MCF 10A (cell line): Measurements from ENCODE around the gene XYLT2. TPM values are rescaled to one million over a fixed set of nuclear protein-coding genes. Genes with fewer than 3 reads are reported as not detected.
"Not testable (repeated sequence)": the region's sequence is repeated elsewhere in the genome, so short reads cannot be mapped to it uniquely, and the experiment has no call there.

Source experiments
- BruUV-seq: library from RNA; stranded (reverse); fragments of 400-500 nt; replicated peaks from 2 replicates; lab custom pipeline; 2021; lab: Mats Ljungman, UMichigan
- CTCF ChIA-PET: fragments of 300-600 bp; sonication (Branson Sonifier 250); formaldehyde crosslinking; extraction: SDS; loops from one replicate; lab custom pipeline; 2021; ENCODE audit warnings: antibody characterized with exemption, inconsistent platforms; lab: Yijun Ruan, JAX
- POLR2A ChIA-PET: fragments of 300-600, 350-650 bp; sonication (Branson Sonifier 250); formaldehyde crosslinking; extraction: SDS; loops from one replicate; lab custom pipeline; 2020; ENCODE audit warnings: antibody characterized with exemption, inconsistent platforms; lab: Yijun Ruan, JAX
- DNase-seq: peaks from one replicate; pipeline ENCODE4 v3.0.0-alpha.2; 2018; ENCODE audit not compliant: unreplicated experiment
- H3K27ac Mint-ChIP-seq: one replicate; pipeline ENCODE4 v1.8.0; 2022; ENCODE audit warnings: mild to moderate bottlenecking, low read depth, mixed read lengths; ENCODE audit not compliant: unreplicated experiment
- H3K27me3 Mint-ChIP-seq: one replicate; pipeline ENCODE4 v1.8.0; 2022; ENCODE audit warnings: mixed read lengths; ENCODE audit not compliant: insufficient read depth, unreplicated experiment
- H3K36me3 Mint-ChIP-seq: one replicate; pipeline ENCODE4 v1.8.0; 2022; ENCODE audit warnings: mild to moderate bottlenecking, moderate library complexity, mixed read lengths; ENCODE audit not compliant: insufficient read depth, unreplicated experiment
- H3K4me1 Mint-ChIP-seq: one replicate; pipeline ENCODE4 v1.8.0; 2022; ENCODE audit warnings: mixed read lengths; ENCODE audit not compliant: insufficient read depth, unreplicated experiment
- H3K4me3 Mint-ChIP-seq: one replicate; pipeline ENCODE4 v1.8.0; 2022; ENCODE audit warnings: mild to moderate bottlenecking, moderate library complexity, mixed read lengths; ENCODE audit not compliant: unreplicated experiment
- H3K9me3 Mint-ChIP-seq: one replicate; pipeline ENCODE4 v1.8.0; 2022; ENCODE audit warnings: mixed read lengths; ENCODE audit not compliant: unreplicated experiment
- intact Hi-C: fragments of 100-400 bp; cut with micrococcal nuclease; formaldehyde crosslinking; loops from 2 replicates; pipeline ENCODE4 v1.14.1; 2022
- total RNA-seq: library from RNA; stranded (reverse); gene quantifications from 2 replicates; pipeline ENCODE4 v1.2.3, GENCODE V29; 2022
- TF ChIP-seq, protein P1 (sequence below): fragments of 200-600 bp; IDR thresholded peaks from one replicate; pipeline ENCODE4 v1.8.0; 2022; ENCODE audit warnings: antibody characterized with exemption, mild to moderate bottlenecking; ENCODE audit not compliant: unreplicated experiment

The XYLT2 gene
- total RNA-seq, 1 experiment from 2014 or later, result 9.6 TPM

DNA sequence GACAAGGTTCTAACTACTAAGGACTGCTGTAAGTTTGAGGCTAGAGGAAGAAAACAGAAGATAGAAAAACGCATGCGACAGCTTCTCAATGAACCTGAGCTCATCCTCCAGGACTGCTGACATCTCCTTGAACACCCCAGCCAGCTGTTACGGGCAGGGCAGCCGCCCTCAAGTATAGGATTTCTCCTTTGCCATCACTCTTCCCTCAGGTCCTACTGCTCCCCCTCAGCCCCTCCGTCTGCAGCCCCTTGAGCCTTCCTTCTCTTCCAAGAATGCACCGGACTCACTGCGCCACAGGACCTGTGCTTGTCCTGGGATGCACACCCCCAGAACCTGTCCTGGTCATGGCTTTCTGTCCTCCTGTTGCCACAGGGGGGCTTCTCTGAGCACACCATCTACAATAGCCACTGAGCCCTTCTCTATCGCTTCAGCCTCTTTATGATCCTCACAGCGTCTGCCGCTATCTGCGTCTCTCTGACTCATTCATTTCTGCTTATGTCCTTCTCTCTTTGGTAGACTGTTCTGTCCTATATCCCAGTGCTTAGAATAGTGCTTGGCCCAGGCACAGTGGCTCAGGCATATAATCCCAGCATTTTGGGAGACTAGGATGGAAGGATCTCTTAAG is 15.7 kb upstream of the XYLT2 start:
- Mint-ChIP-seq H3K27me3 (no peaks in the 10 kb centered on the region), H3K9me3 (no peaks in the 10 kb centered on the region), H3K4me1 (peaks cover 13% of the 10 kb centered on the region), H3K36me3 (no peaks in the 10 kb centered on the region), H3K4me3 (no peak overlapping the region), H3K27ac (no peak overlapping the region)
- ChIA-PET POLR2A (interaction anchor here (2.5 kb wide), 1 partner anchor 13 kb away, joined by 8 read pairs; no protein-coding TSS in a partner anchor), CTCF (no interaction called here)
- intact Hi-C loops, result no loop called here
- no peak for DNase-seq
- TF ChIP-seq, protein P1, sequence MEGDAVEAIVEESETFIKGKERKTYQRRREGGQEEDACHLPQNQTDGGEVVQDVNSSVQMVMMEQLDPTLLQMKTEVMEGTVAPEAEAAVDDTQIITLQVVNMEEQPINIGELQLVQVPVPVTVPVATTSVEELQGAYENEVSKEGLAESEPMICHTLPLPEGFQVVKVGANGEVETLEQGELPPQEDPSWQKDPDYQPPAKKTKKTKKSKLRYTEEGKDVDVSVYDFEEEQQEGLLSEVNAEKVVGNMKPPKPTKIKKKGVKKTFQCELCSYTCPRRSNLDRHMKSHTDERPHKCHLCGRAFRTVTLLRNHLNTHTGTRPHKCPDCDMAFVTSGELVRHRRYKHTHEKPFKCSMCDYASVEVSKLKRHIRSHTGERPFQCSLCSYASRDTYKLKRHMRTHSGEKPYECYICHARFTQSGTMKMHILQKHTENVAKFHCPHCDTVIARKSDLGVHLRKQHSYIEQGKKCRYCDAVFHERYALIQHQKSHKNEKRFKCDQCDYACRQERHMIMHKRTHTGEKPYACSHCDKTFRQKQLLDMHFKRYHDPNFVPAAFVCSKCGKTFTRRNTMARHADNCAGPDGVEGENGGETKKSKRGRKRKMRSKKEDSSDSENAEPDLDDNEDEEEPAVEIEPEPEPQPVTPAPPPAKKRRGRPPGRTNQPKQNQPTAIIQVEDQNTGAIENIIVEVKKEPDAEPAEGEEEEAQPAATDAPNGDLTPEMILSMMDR, result no peak
- no TSS peak for BruUV-seq

- no peak overlapping the region for H3K27ac Mint-ChIP-seq
- H3K9me3 Mint-ChIP-seq, result no peaks in the 10 kb centered on the region
- intact Hi-C loops, result no loop called here
- TF ChIP-seq, protein P1, result no peak
- no peak overlapping the region for H3K4me3 Mint-ChIP-seq
- CTCF ChIA-PET, result no interaction called here
- no TSS peak for BruUV-seq
- peaks cover 13% of the 10 kb centered on the region for H3K4me1 Mint-ChIP-seq
- DNase-seq, result peak; percentile 89
- H3K36me3 Mint-ChIP-seq, result no peaks in the 10 kb centered on the region
- POLR2A ChIA-PET, result interaction anchor here (0.7 to 2.5 kb wide), 3 partner anchors 14 to 42 kb away, joined by 3 to 8 read pairs (median 4); partner anchors contain the start of genes EME1 and MRPL27
- H3K27me3 Mint-ChIP-seq, result no peaks in the 10 kb centered on the region
These were observed 14.7 kb upstream of the XYLT2 start for GRCh38 chr17:50331085-50331791.

- ChIA-PET POLR2A (interaction anchor here (0.7 to 2.5 kb wide), 2 partner anchors 15 to 41 kb away, joined by 3 to 8 read pairs; partner anchors contain the start of genes EME1 and MRPL27), CTCF (interaction anchor here (0.6 to 0.8 kb wide), 3 partner anchors 9 to 65 kb away, joined by 3 read pairs; no protein-coding TSS in a partner anchor)
- no TSS peak for BruUV-seq
- DNase-seq, result no peak
- Mint-ChIP-seq H3K36me3 (no peaks in the 10 kb centered on the region), H3K4me3 (no peak overlapping the region), H3K27me3 (no peaks in the 10 kb centered on the region), H3K9me3 (no peaks in the 10 kb centered on the region), H3K4me1 (peaks cover 13% of the 10 kb centered on the region), H3K27ac (no peak overlapping the region)
- TF ChIP-seq, protein P1, result no peak
- intact Hi-C loops, result no loop called here
These were observed 13.7 kb upstream of the XYLT2 start for GRCh38 chr17:50332196-50332595.

GRCh38 chr17:50333291-50334057 is 12.5 kb upstream of the XYLT2 start:
- POLR2A ChIA-PET, H3K36me3 Mint-ChIP-seq, BruUV-seq, DNase-seq, H3K4me3 Mint-ChIP-seq, intact Hi-C loops, H3K9me3 Mint-ChIP-seq, H3K27ac Mint-ChIP-seq, H3K27me3 Mint-ChIP-seq: not testable (repeated sequence)
- CTCF ChIA-PET, result interaction anchor here (0.5 to 0.6 kb wide), 3 partner anchors 45 to 167 kb away, joined by 3 read pairs; no protein-coding TSS in a partner anchor
- peaks cover 13% of the 10 kb centered on the region for H3K4me1 Mint-ChIP-seq
